HCT116 (cell line): ENCODE measurements around the gene CLRN3. TPM values are rescaled to one million over a fixed set of nuclear protein-coding genes. Genes with fewer than 3 reads are reported as not detected.

Source experiments
- ATAC-seq: fragments of 200-7000 bp; cut with Tn5 transposase; 2 replicates; pipeline ENCODE4 v1.9.1; 2020; ENCODE audit warnings: mild to moderate bottlenecking, moderate library complexity
- BruUV-seq: library from RNA; stranded (reverse); fragments of 400-500 nt; replicated peaks from 2 replicates; lab custom pipeline; 2021; lab: Mats Ljungman, UMichigan
- CTCF ChIA-PET: fragments of 300-600 bp; sonication (Branson Sonifier 250); formaldehyde crosslinking; loops from one replicate; lab custom pipeline; 2021; ENCODE audit warnings: antibody characterized with exemption; lab: Charles Lee
- POLR2A ChIA-PET: fragments of 300-600, 350-600 bp; sonication (Branson Sonifier 250); formaldehyde crosslinking; loops from one replicate; lab custom pipeline; 2021; ENCODE audit warnings: antibody characterized with exemption; lab: Charles Lee
- RAD21 ChIA-PET, 2 experiments: fragments of 300-600 bp; sonication (Branson Sonifier 250); formaldehyde crosslinking; loops; one replicate each; lab custom pipeline; 2023; ENCODE audit warnings: low total read pairs in 2 of 2; ENCODE audit not compliant: uncharacterized antibody in 2 of 2, unreplicated experiment in 2 of 2, low non-redundant PET in 1 of 2; lab: Charles Lee
- DNase-seq: peaks from one replicate; pipeline ENCODE4 v3.0.0-alpha.2; 2010; ENCODE audit warnings: low read depth, low spot score
- H2AFZ ChIP-seq: fragments of 200-600 bp; shearing (Covaris generic), sonication (generic); 2 replicates; pipeline ENCODE4 v1.6.1; 2017; ENCODE audit warnings: low read depth, mixed run types, mixed read lengths, antibody characterized with exemption, low read length; ENCODE audit not compliant: poor library complexity, severe bottlenecking
- H3K27ac ChIP-seq: 2 replicates; pipeline ENCODE4 v1.5.1; 2012; ENCODE audit warnings: low read depth, low read length
- H3K27me3 ChIP-seq: fragments of 200-600 bp; sonication (generic); 2 replicates; pipeline ENCODE4 v1.6.1; 2016; ENCODE audit warnings: mixed run types, low read length, mixed read lengths; ENCODE audit not compliant: insufficient read depth
- H3K36me3 ChIP-seq, 2 experiments: fragments of 200-500 bp in 1 of 2; fragments of 200-600 bp in 1 of 2; sonication (Bioruptor generic) in 1 of 2; sonication (generic) in 1 of 2; 2 replicates each; pipeline versions ENCODE4 v1.5.1 to v1.6.1; 2014 to 2016; ENCODE audit warnings: low read length in 2 of 2, inconsistent platforms in 1 of 2, mixed read lengths in 1 of 2, mixed run types in 1 of 2; ENCODE audit not compliant: insufficient read depth in 2 of 2, control insufficient read depth in 1 of 2
- H3K4me1 ChIP-seq, 2 experiments: fragments of 200-600 bp in 1 of 2; sonication (generic) in 1 of 2; 2 replicates each; pipeline versions ENCODE4 v1.5.1 to v1.6.1; 2012 to 2017; ENCODE audit warnings: low read length in 2 of 2, inconsistent platforms in 1 of 2, mild to moderate bottlenecking in 1 of 2, mixed read lengths in 1 of 2, mixed run types in 1 of 2, moderate library complexity in 1 of 2; ENCODE audit not compliant: insufficient read depth in 2 of 2, control insufficient read depth in 1 of 2
- H3K4me2 ChIP-seq: fragments of 200-600 bp; sonication (generic); 2 replicates; pipeline ENCODE4 v1.6.1; 2017; ENCODE audit warnings: mixed run types, low read length, mixed read lengths
- H3K4me3 ChIP-seq, 2 experiments: fragments of 200-600 bp in 1 of 2; sonication (generic) in 1 of 2; replicated peaks in 1 of 2; 2 replicates each; pipeline ENCODE4 v1.5.1; 2011 to 2016; ENCODE audit warnings: low read length in 2 of 2, control low read depth in 1 of 2, low read depth in 1 of 2, mild to moderate bottlenecking in 1 of 2, mixed read lengths in 1 of 2, mixed run types in 1 of 2
- H3K79me2 ChIP-seq: fragments of 200-600 bp; sonication (generic); 2 replicates; pipeline ENCODE4 v1.6.1; 2017; ENCODE audit warnings: mild to moderate bottlenecking, mixed run types, low read length, moderate library complexity, mixed read lengths; ENCODE audit not compliant: insufficient read depth
- H3K9ac ChIP-seq: fragments of 200-600 bp; sonication (generic); 2 replicates; pipeline ENCODE4 v1.6.1; 2016; ENCODE audit warnings: low read length, mixed read lengths
- H3K9me2 ChIP-seq: fragments of 200-600 bp; sonication (generic), shearing (Covaris generic); 2 replicates; pipeline ENCODE4 v1.6.1; 2017; ENCODE audit warnings: mixed run types, mild to moderate bottlenecking, moderate library complexity; ENCODE audit not compliant: insufficient read depth
- H3K9me3 ChIP-seq, 2 experiments: fragments of 200-500 bp in 1 of 2; fragments of 200-600 bp in 1 of 2; sonication (Bioruptor generic) in 1 of 2; sonication (generic) in 1 of 2; 2 replicates each; pipeline ENCODE4 v1.6.1; 2014 to 2017; ENCODE audit warnings: low read length in 2 of 2, mixed read lengths in 2 of 2, inconsistent platforms in 1 of 2, low read depth in 1 of 2, mild to moderate bottlenecking in 1 of 2, mixed run types in 1 of 2, moderate library complexity in 1 of 2; ENCODE audit not compliant: control insufficient read depth in 1 of 2, insufficient read depth in 1 of 2
- H4K20me1 ChIP-seq: fragments of 200-600 bp; sonication (generic), shearing (Covaris generic); 2 replicates; pipeline ENCODE4 v1.6.1; 2017; ENCODE audit warnings: mixed run types, mild to moderate bottlenecking, moderate library complexity; ENCODE audit not compliant: insufficient read depth
- CBX3 ChIP-seq: IDR thresholded peaks from 2 replicates; pipeline ENCODE4 v1.6.1; 2012; ENCODE audit warnings: low read depth
- CEBPB ChIP-seq: IDR thresholded peaks from 2 replicates; pipeline ENCODE4 v1.6.1; 2012; ENCODE audit warnings: low read depth
- EGR1 ChIP-seq: IDR thresholded peaks from 2 replicates; pipeline ENCODE4 v1.6.1; 2012; ENCODE audit warnings: low read depth
- ELF1 ChIP-seq: IDR thresholded peaks from 2 replicates; pipeline ENCODE4 v1.6.1; 2012; ENCODE audit warnings: low read depth, borderline replicate concordance
- EZH2 ChIP-seq: fragments of 200-600 bp; sonication (generic); IDR thresholded peaks from 2 replicates; pipeline ENCODE4 v1.6.1; 2017; ENCODE audit warnings: antibody characterized with exemption, mixed run types
- EZH2phosphoT487 ChIP-seq: fragments of 200-600 bp; IDR thresholded peaks from 2 replicates; pipeline ENCODE4 v1.6.1; 2018; ENCODE audit warnings: antibody characterized with exemption, borderline replicate concordance
- FOSL1 ChIP-seq: IDR thresholded peaks from 2 replicates; pipeline ENCODE4 v1.6.1; 2012; ENCODE audit warnings: low read depth
- JUND ChIP-seq: IDR thresholded peaks from 2 replicates; pipeline ENCODE4 v1.6.1; 2012
- POLR2A ChIP-seq: IDR thresholded peaks from 2 replicates; pipeline ENCODE4 v1.7.0; 2011; ENCODE audit warnings: borderline replicate concordance; ENCODE audit not compliant: insufficient read depth, insufficient read length; ENCODE audit errors: extremely low read depth
- POLR2AphosphoS5 ChIP-seq: IDR thresholded peaks from 2 replicates; pipeline ENCODE4 v1.6.1; 2011; ENCODE audit warnings: mild to moderate bottlenecking, low read depth, low read length, moderate library complexity
- SP1 ChIP-seq: IDR thresholded peaks from 2 replicates; pipeline ENCODE4 v1.6.1; 2012; ENCODE audit warnings: low read depth
- SRF ChIP-seq: IDR thresholded peaks from 2 replicates; pipeline ENCODE4 v1.6.1; 2012; ENCODE audit warnings: low read depth
- TCF7L2 ChIP-seq: IDR thresholded peaks from 2 replicates; pipeline ENCODE4 v1.7.0; 2011; ENCODE audit warnings: borderline replicate concordance, inconsistent platforms; ENCODE audit not compliant: insufficient read depth, insufficient read length; ENCODE audit errors: extremely low read depth
- YY1 ChIP-seq: IDR thresholded peaks from 2 replicates; pipeline ENCODE4 v1.6.1; 2011; ENCODE audit warnings: low read length, low read depth, moderate library complexity, mild to moderate bottlenecking; ENCODE audit not compliant: insufficient replicate concordance; ENCODE audit errors: extremely low read depth
- ZFX ChIP-seq: fragments of 450-650 bp; IDR thresholded peaks from 2 replicates; pipeline ENCODE4 v1.6.1; 2017
- ZNF274 ChIP-seq: fragments of 200-500 bp; sonication (Bioruptor generic); IDR thresholded peaks from 2 replicates; pipeline ENCODE4 v1.6.1; 2014; ENCODE audit warnings: mild to moderate bottlenecking, low read depth, low read length, inconsistent platforms
- intact Hi-C: fragments of 100-400 bp; cut with micrococcal nuclease; formaldehyde crosslinking; loops from 2 replicates; pipeline ENCODE4 v1.10.0; 2022
- total RNA-seq: library from RNA; stranded (reverse); gene quantifications from one replicate; pipeline ENCODE4 v1.2.1, GENCODE V29; 2021; ENCODE audit not compliant: unreplicated experiment
- TF ChIP-seq, protein P1 (sequence below): IDR thresholded peaks from 2 replicates; pipeline ENCODE4 v1.6.1; 2011; ENCODE audit warnings: mild to moderate bottlenecking, low read length, moderate library complexity; ENCODE audit not compliant: insufficient replicate concordance; ENCODE audit errors: extremely low read depth
- TF ChIP-seq, protein P2 (sequence below), 3 experiments: fragments of 200-600 bp in 1 of 3; sonication (generic) in 1 of 3; IDR thresholded peaks in 2 of 3; conservative IDR thresholded peaks in 1 of 3; 2 replicates each; pipeline ENCODE4 v1.5.1; 2012 to 2017; ENCODE audit warnings: low read depth in 2 of 3, low read length in 2 of 3, antibody characterized with exemption in 1 of 3, borderline replicate concordance in 1 of 3, control low read depth in 1 of 3, mild to moderate bottlenecking in 1 of 3, mixed read lengths in 1 of 3, mixed run types in 1 of 3, moderate library complexity in 1 of 3; ENCODE audit not compliant: insufficient read depth in 1 of 3
- TF ChIP-seq, protein P3 (sequence below): IDR thresholded peaks from 2 replicates; pipeline ENCODE4 v1.6.1; 2012; ENCODE audit warnings: low read depth
- TF ChIP-seq, protein P4 (sequence below): IDR thresholded peaks from 2 replicates; pipeline ENCODE4 v1.6.1; 2012

The CLRN3 gene
- total RNA-seq, 1 experiment from 2014 or later, result 0.39 TPM

DNA sequence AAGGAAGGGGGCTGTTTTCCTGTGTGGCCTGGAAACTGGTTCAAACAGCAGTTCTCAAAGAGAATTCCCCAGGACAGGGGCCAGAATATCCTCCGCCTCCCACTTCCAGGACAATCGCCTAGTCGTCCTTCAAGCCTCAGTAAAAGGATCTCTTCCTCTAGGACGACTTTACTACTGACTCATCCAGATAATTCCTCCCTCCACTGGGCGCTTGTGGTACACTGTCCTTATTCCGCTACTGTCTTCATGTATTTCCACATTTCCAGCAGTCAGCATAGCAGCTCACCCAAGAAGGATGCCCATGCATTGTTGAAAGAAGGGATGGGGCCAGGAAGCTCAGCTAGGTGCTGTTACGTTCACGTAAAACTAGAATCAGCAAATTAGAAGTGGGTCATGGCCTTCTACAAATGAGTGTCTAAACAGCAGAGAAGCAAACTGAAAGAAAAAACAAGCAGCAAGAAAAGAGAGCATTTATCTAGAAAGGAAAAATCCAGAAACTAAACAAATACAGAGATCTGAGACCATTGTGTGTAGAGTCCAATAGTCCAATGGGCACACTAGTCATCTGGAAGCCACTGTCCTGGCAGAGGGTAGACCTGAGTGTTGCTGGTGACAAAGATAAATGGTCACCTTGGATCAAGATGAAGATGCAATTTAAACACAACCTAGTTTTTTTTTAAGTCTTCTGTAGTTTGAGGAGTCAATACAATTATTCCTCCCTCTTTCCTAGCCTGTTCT is 26.3 kb downstream of the CLRN3 start:
- DNase-seq (no peak), ATAC-seq (no peak)
- RAD21 ChIA-PET, result no interaction called here
- no peak overlapping the region for H3K4me2 ChIP-seq
- H3K27ac ChIP-seq, result no peak overlapping the region
- no peaks in the 10 kb centered on the region for H3K36me3 ChIP-seq
- H3K9me3 ChIP-seq, result peaks cover 6% of the 10 kb centered on the region in 2 experiments; a peak in 2 of 4 replicates
- intact Hi-C loops, result no loop called here
- H3K4me1 ChIP-seq, result no peaks in the 10 kb centered on the region
- CTCF ChIA-PET, result no interaction called here
- TF ChIP-seq SP1 (no peak), ZNF274 (no peak), POLR2AphosphoS5 (no peak), FOSL1 (no peak), CBX3 (no peak), TCF7L2 (no peak), EZH2 (no peak), ZFX (no peak), CEBPB (no peak), EZH2phosphoT487 (no peak), JUND (no peak), SRF (no peak), YY1 (no peak), ELF1 (no peak), POLR2A (no peak), EGR1 (no peak)
- TF ChIP-seq, protein P1, sequence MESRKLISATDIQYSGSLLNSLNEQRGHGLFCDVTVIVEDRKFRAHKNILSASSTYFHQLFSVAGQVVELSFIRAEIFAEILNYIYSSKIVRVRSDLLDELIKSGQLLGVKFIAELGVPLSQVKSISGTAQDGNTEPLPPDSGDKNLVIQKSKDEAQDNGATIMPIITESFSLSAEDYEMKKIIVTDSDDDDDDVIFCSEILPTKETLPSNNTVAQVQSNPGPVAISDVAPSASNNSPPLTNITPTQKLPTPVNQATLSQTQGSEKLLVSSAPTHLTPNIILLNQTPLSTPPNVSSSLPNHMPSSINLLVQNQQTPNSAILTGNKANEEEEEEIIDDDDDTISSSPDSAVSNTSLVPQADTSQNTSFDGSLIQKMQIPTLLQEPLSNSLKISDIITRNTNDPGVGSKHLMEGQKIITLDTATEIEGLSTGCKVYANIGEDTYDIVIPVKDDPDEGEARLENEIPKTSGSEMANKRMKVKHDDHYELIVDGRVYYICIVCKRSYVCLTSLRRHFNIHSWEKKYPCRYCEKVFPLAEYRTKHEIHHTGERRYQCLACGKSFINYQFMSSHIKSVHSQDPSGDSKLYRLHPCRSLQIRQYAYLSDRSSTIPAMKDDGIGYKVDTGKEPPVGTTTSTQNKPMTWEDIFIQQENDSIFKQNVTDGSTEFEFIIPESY, result no peak
- TF ChIP-seq, protein P2, sequence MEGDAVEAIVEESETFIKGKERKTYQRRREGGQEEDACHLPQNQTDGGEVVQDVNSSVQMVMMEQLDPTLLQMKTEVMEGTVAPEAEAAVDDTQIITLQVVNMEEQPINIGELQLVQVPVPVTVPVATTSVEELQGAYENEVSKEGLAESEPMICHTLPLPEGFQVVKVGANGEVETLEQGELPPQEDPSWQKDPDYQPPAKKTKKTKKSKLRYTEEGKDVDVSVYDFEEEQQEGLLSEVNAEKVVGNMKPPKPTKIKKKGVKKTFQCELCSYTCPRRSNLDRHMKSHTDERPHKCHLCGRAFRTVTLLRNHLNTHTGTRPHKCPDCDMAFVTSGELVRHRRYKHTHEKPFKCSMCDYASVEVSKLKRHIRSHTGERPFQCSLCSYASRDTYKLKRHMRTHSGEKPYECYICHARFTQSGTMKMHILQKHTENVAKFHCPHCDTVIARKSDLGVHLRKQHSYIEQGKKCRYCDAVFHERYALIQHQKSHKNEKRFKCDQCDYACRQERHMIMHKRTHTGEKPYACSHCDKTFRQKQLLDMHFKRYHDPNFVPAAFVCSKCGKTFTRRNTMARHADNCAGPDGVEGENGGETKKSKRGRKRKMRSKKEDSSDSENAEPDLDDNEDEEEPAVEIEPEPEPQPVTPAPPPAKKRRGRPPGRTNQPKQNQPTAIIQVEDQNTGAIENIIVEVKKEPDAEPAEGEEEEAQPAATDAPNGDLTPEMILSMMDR (IDR thresholded peaks at IDR 0.05 in 2 of 3, conservative IDR thresholded peaks at IDR 0.05 in 1 of 3; ENCODE audit: borderline replicate concordance in 1 of 3, insufficient read depth in 1 of 3, low read depth in 2 of 3, low read length in 2 of 3), result no peak
- TF ChIP-seq, protein P3, sequence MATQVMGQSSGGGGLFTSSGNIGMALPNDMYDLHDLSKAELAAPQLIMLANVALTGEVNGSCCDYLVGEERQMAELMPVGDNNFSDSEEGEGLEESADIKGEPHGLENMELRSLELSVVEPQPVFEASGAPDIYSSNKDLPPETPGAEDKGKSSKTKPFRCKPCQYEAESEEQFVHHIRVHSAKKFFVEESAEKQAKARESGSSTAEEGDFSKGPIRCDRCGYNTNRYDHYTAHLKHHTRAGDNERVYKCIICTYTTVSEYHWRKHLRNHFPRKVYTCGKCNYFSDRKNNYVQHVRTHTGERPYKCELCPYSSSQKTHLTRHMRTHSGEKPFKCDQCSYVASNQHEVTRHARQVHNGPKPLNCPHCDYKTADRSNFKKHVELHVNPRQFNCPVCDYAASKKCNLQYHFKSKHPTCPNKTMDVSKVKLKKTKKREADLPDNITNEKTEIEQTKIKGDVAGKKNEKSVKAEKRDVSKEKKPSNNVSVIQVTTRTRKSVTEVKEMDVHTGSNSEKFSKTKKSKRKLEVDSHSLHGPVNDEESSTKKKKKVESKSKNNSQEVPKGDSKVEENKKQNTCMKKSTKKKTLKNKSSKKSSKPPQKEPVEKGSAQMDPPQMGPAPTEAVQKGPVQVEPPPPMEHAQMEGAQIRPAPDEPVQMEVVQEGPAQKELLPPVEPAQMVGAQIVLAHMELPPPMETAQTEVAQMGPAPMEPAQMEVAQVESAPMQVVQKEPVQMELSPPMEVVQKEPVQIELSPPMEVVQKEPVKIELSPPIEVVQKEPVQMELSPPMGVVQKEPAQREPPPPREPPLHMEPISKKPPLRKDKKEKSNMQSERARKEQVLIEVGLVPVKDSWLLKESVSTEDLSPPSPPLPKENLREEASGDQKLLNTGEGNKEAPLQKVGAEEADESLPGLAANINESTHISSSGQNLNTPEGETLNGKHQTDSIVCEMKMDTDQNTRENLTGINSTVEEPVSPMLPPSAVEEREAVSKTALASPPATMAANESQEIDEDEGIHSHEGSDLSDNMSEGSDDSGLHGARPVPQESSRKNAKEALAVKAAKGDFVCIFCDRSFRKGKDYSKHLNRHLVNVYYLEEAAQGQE, result no peak
- TF ChIP-seq, protein P4, sequence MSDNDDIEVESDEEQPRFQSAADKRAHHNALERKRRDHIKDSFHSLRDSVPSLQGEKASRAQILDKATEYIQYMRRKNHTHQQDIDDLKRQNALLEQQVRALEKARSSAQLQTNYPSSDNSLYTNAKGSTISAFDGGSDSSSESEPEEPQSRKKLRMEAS, result no peak
- no peaks in the 10 kb centered on the region for H3K9me2 ChIP-seq
- no peaks in the 10 kb centered on the region for H3K79me2 ChIP-seq
- no peaks in the 10 kb centered on the region for H4K20me1 ChIP-seq
- no TSS peak for BruUV-seq
- no peak overlapping the region for H3K9ac ChIP-seq
- H3K27me3 ChIP-seq, result peaks cover 4% of the 10 kb centered on the region; the same call in 1 of the 2 replicates
- no peak overlapping the region for H2AFZ ChIP-seq
- no peak overlapping the region for H3K4me3 ChIP-seq
- POLR2A ChIA-PET, result no interaction called here
